T47D (cell line): Measurements from ENCODE around the gene ACOT11.
"Not testable (repeated sequence)": the region's sequence is repeated elsewhere in the genome, so short reads cannot be mapped to it uniquely, and the experiment has no call there.

Experiments used
- DNase-seq, 2 experiments: peaks; one replicate each; pipeline versions ENCODE4 v3.0.0 to v3.0.0-alpha.2; 2011 to 2012; ENCODE audit warnings: low read depth in 1 of 2, low spot score in 1 of 2
- JUND ChIP-seq: IDR thresholded peaks from 2 replicates; pipeline ENCODE4 v1.6.1; 2012; ENCODE audit warnings: low read depth
- in situ Hi-C: cut with HindIII; loops from 2 replicates; pipeline ENCODE4 v1.10.0; 2016; ENCODE audit warnings: low sequenced_read_pairs, low pct_unique_long_range_greater_than_20kb

ACOT11 gene

DNA sequence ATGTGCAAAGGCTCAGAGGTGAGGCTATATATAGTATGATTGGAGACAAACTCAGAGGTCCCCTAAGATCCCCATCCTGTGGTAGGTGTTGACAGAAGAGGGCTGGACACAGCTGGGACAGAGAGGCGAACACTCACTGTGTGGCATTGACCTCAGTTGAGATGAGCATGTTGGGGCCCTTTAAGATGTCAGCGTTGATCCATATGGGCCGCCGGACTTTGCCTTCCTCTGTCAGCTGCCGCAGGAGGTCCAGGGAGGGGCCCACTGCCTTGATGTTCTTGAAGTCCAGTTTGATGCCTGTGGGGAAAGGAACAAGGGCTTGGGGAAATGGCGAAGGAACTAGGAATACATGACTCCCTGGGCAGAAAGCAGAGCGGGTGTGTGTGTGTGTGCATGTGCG, 66.5 kb downstream of the ACOT11 start:
- TF ChIP-seq JUND: no peak
- DNase-seq: no peak
- in situ Hi-C loops: no loop called here

DNA sequence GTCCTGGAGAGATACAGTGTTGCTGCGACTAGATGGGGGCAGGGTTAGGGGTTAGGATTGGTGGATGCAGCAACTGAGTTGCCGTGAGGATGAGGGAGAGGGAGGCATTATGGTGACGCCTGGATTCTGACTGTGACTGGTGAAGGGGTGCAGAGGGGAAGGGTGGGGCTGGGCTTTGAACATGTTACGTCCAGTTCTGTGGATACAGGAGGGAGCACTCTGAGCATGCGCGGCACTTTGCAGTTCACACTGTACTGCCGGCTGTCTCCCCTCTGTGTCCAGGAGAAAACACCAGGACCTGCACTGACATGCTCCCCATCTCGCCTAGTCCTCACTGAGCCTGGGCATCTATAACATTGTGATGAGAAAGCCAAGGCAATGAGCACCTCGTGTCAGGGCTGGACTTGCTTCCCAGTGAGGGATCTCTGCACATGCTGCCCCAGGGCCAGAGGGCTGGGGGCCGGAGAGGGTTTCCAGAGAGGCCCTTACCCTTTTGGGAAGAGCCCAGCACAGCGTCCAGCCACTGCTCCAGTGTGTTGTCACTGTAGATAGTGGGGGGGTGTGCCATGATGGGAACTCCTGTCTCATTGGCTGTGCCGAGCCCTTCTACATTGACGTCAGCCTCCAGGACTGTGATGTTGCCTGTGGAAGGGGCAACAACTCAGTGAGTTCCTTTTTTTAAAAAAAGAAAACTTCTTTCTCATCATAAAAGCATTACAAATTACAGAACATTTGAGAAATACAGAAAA, 67.7 kb downstream of the ACOT11 start:
- TF ChIP-seq JUND: no peak
- DNase-seq: no peak
- in situ Hi-C loops: no loop called here

- no peak for TF ChIP-seq JUND
- no peak for DNase-seq
- in situ Hi-C loops: no loop called here
These were observed 71.7 kb downstream of the ACOT11 start for GRCh38 chr1:54619749-54620148.

- no peak for DNase-seq
- TF ChIP-seq JUND: no peak
- in situ Hi-C loops: no loop called here
These were observed 75.4 kb downstream of the ACOT11 start, which contains the start of gene FAM151A for GRCh38 chr1:54623216-54624007. Gene FAM151A (minus strand): TSS chr1:54623525. CDS start chr1:54623395, 130 bp downstream.

GRCh38 chr1:54624466-54625464, 76.7 kb downstream of the ACOT11 start:
- no peak for DNase-seq
- TF ChIP-seq JUND: no peak
- in situ Hi-C loops: no loop called here

DNA sequence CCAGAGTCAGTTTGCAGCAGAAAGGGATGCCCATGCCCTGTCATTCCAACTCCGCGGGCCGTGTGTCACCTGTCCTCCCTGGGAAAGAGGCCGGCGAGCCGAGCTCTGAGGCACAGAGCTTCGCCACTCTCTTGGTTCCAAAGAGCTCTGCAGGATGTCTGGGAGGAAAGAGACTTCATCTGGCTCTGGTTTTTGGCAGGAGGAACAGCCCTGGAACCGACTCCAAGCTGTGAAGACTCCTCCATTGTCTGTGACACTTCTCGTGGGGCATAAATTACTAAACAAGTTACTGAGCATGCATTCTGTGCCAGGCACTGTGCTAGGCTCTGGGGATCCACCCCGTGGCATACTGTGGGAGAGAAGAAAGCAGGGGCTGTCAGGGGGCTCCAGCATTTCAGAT, 79.2 kb downstream of the ACOT11 start:
- in situ Hi-C loops: no loop called here
- no peak for DNase-seq
- TF ChIP-seq JUND: no peak

DNA sequence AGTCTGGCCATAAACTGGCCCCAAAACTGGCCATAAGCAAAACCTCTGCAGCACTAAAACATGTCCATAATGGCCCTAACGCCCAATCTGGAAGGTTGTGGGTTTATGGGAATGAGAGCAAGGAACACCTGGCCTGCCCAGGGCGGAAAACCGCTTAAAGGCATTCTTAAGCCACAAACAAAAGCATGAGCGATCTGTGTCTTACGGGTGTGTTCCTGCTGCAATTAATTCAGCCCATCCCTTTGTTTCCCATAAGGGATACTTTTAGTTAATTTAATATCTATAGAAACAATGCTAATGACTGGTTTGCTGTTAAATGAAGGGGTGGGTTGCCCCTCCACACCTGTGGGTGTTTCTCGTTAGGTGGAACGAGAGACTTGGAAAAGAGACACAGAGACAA, 87.8 kb downstream of the ACOT11 start:
- in situ Hi-C loops, DNase-seq: not testable (repeated sequence)

GRCh38 chr1:54636461-54637446, 88.7 kb downstream of the ACOT11 start:
- DNase-seq, in situ Hi-C loops: not testable (repeated sequence)

DNA sequence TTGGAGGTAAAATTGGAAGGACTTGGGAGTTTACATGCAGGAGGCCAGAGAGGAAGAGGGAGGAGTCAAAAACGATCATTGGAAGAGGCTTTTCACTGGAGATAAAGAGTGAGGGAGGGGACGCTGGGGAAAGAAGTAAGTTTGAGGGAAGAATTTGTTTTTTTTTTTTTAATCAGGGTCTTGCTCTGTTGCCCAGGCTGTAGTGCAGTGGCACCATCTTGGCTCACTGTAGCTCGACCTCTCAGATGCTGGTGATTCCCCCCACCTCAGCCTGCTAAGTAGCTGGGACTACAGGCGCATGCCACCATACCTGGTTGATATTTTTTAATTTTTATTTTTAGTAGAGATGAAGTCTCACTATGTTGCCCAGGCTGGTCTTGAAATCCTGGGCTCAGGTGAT, 92.3 kb downstream of the ACOT11 start:
- no peak for DNase-seq
- in situ Hi-C loops: no loop called here
- no peak for TF ChIP-seq JUND

DNA sequence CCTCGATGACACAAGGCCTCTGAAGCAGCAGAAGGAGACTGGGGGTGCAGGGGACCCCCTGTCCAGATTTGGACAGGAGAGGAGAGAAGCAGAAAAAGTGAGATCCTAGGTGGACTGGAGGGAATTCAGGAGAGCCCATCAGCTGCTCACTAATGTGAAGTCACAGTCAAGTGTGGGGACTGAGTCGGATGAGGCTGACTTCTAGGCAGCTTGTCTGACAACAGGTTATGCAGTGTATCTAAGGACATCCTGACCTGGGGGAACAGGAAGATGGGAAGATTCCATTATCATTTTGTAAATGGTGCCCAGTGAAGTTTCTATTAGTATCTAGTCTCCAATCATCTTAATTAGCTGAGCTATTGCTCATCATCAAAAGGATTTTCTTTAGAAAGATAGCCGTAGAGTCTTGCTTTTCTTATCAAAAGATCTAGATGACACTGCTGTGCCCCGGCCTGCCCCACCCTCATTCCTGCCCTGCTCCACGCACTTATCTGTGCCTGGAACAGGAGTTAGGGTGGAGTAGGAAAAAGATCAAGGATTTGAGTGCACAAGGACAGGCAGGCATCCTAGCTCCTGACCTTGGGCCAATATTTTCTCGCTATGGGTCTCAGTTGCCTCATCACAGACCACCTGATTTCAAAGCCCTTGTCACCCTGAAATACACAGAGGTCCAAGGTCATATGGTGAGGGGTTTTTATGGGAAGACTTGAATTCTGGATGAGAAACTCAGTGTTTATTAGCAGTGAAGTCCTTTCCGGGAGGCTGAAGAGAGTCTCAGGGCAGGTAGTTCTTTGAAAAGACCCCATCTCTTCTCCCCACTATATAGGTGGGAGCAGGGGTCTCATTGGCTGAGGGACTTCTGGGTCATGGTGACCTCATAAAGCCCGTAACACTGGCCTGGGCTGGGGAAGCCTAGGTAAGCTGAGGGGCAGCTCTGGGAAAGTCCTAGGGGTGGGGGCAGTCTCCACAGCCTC, 93.1 kb downstream of the ACOT11 start, which contains the start of gene MROH7:
Gene MROH7 (plus strand): TSS at position 924 of the 974 bp plus-strand sequence. CDS start 11,141 bp downstream, outside the sequence.
- no peak for DNase-seq
- in situ Hi-C loops: no loop called here

GRCh38 chr1:54643736-54644135, 95.7 kb downstream of the ACOT11 start:
- no peak for DNase-seq
- in situ Hi-C loops: no loop called here
- TF ChIP-seq JUND: no peak

More for the DNA sequence above, 93.1 kb downstream of the ACOT11 start, which contains the start of gene MROH7:
- no peak for TF ChIP-seq JUND
